A673 (cell line): Measurements from ENCODE around the gene FITM2.

Source experiments
- CTCF ChIP-seq: fragments of 300-800, 200-600 bp; sonication (generic); conservative IDR thresholded peaks from 2 replicates; pipeline ENCODE4 v1.5.1; 2017; ENCODE audit warnings: low read depth, mild to moderate bottlenecking, antibody characterized with exemption, low read length, moderate library complexity, mixed read lengths
- EZH2 ChIP-seq: fragments of 200-600 bp; sonication (generic); IDR thresholded peaks from 2 replicates; pipeline ENCODE4 v1.6.1; 2017; ENCODE audit warnings: borderline replicate concordance, low read depth, mild to moderate bottlenecking, mixed read lengths, antibody characterized with exemption, low read length; ENCODE audit not compliant: poor library complexity, severe bottlenecking

GRCh38 chr20:44349349-44349748 lies 38.3 kb upstream of the FITM2 start:
- TF ChIP-seq CTCF (no peak), EZH2 (no peak)
